Ecto neural progenitor cell (in vitro differentiated cells): ENCODE measurements around the gene CADPS.

Experiments used
- DNase-seq: peaks from one replicate; pipeline ENCODE4 v3.0.0-alpha.2; 2018; ENCODE audit warnings: low spot score

The CADPS gene

DNA sequence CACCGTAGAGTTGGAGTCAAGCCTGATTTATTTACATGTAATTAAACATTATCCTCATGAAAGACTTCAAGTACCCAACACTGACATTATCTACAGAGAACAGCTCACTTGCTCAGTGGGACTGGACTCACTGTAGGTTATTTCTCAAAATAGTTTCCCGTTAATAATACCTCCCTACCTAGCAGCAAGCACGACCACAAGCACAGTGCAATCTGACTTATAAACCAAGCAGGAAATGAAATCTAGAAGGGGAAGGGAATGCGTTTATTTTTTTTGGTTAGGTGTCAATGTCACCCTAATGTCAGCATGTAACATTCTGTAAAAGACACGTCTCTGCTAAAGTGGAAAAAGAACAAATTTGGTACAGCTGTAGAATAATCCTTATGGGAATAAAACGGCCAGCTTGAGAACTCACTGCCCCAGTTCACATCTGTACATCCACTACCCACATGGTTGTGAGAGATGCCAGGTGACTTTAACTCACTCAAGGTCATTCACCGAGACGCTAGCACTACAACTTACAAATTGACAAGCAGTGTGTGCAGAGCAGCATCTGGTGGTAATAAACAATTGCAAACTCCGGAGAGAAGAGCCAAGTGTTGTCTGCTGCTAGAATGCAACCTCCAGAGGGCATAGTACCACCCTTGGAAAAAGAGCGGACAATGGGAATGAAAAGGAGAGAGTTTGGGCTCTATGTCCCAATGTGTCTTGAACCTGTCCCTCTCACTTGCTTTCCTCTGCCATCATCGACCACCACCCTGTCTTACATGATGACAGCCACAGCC, 242.5 kb downstream of the CADPS start:
- no peak for DNase-seq

DNA sequence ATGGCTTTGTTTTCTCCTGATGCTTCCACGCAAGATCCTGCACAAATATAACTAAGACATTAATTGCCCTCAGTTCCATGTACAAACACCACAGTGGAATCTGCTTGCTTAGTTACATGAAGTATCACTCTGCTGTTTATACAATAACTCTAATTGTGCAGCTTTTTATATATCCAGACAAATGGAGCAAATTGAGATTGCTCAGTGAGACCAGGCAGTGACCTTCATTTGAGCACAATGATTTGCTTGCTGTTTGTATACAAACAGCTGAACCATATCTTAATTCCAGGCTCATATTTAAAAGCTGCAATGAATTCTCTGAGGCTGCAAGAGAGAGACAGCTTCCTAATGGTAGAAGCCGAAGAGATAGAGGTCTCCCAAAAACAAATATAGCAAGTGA, 243.7 kb downstream of the CADPS start:
- DNase-seq, result no peak

DNA sequence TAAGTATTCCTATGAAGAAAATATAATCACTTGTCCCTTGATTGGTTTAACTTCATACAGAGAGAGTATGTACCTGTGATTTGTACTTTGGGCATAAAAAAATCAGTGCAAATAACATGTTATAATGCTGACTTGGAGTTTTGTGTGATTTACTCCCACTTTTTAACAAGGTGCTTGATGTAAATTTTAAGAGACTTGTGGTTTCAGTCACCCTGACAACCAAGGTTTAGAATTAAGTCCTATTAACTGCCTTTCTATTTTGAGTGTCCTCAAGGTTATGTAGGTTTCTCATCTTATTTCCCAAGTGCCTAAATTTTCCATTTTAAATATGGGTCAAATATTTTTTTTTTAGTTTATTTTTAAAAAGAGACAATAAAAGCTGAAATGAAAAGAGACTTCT, 244.6 kb downstream of the CADPS start:
- DNase-seq, result no peak

DNA sequence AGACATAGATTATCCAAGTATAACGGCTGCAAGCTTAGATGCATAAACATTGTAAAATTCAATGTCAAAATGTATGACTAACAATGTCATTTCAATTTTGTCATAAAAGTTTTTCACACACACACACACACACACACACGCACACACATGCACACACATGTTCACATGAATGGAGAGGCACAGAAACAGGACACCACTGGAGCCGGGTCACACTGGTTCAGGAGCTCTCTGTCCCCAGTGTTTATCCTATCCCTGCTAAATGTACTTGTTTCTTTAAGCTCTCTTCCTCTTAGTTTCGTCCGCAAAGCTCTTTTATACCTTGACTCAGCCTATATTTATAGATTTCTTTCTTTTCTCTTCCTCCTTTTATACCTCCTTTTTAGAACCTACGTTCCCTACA, 249.9 kb downstream of the CADPS start:
- no peak for DNase-seq

DNA sequence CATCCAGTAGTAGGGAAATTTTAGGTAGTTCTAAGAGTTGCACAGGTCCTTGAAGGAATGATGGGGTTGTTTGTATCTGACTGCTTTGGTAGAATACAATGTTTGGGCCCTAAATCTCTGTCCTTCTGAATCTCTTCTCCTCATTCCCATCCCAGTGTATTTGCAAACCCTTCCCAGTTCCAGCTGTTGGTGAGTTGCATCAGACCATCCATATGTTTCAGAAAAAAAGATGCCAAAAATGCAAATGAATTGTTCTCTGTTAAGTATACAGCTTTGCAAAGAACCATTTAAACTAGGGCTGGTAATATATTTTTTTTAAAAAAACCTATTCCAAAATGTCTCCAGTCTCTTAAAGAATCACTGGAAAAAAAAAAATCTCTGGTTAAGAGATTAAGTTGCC, 251.0 kb downstream of the CADPS start:
- DNase-seq, result no peak

DNA sequence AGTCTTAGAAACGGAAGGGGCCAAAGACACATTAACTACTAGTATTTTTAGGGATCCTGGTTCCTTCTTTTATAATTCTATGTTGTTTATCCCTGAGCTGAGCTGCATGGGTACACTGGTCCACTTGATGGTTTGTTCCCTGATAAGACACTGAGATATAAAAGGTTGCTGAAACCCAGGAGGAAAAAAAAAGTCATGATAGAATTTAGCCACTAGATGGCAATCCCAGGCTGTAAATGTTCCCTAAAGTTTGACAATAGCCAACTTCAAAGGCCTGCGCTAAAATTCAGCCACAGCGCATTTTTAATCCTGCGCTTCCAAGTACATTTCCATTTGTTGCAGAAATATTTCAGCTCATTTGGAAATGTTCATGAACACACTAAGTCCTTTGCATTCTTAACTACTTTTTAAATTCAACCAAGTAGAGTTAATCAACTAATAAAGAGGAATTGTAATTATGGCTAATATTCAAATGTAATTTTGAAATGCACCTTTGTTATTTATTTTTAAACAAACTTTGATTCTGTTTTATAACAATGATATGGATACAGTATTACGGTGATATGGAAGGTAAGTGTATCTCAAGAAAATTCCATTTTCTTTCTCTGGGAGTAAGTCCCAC, 252.6 kb downstream of the CADPS start:
- no peak for DNase-seq

DNA sequence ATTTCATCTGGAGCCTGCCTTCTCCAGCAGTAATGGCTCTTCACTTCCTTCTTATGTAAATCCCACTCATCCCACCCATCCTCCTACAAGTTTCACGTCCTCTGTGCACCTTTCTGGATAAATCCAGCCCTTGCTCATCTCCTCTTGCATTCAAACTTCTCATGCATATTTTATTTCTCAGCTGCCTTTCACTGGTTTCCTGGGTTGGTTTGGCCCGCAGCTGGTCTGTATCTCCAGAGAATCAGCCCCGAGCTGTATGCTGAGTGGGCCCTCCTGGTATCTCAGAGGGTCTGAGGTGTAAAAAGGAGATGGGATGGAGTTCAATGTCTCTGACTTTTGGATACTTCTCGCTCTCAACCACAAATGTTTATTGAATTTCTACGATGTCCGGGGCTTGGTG, 253.3 kb downstream of the CADPS start:
- DNase-seq, result no peak

DNA sequence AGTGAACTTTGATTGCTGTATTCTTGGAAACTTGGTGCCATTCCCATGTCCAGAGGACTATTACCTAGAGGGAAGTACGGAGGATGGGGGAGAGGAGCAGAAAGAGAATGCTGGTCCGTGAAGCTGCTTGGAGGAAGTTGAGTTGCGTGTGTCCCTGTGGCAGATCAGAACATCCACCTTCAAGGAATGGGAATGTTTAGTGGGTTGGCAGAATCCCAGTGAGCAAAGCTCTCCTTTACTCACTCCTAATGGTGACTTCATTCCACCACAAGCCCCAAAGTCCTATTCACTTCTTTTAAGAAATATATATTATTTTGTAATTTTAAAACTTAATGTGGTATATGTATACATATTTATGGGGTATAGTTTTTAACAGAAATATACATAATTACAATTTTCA, 254.0 kb downstream of the CADPS start:
- DNase-seq, result no peak

DNA sequence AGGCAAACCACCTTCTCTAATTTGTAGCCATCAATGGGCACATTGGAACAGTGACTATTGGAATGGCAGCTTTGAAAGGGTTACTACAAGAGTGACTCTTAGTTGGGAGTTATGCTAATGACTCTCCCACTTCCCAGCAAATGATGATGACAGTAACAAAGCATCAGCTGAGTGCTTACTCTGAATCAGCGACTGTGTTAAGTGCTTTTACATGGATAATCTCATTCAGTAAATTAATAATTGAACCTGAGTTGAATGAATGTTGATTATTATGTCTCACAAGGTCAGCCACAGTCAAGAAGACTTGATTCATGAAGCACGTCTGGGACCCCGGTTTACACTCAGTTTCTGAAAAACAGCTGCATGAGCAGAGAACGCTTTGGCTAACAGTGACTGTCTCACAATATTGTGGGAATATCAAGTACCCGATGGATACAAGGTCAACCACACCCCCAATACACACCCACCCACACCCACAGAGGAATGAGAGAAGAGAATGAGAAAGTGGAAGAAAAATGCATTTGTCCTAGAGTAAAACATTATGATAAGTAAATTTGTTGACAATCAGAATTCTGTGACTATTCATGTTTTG, 259.9 kb downstream of the CADPS start:
- no peak for DNase-seq

DNA sequence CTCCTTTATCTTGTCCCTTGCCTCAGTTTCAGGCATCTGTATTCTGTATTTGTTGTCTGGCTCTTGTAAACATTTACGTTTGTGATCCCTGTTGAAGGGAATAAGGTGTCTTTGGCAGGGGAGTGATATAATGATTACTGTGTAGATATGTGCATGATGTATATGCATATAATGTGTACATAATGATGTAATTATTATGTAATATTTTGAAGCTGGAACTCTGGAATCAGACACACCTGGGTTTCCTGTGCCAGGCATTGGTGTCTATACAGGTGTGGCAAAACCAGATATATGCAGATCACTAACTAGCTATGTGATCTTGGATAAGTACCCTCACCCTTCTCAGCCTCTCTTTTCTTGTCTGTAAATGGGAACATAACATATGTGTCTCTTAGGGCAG, 260.7 kb downstream of the CADPS start:
- DNase-seq, result no peak

DNA sequence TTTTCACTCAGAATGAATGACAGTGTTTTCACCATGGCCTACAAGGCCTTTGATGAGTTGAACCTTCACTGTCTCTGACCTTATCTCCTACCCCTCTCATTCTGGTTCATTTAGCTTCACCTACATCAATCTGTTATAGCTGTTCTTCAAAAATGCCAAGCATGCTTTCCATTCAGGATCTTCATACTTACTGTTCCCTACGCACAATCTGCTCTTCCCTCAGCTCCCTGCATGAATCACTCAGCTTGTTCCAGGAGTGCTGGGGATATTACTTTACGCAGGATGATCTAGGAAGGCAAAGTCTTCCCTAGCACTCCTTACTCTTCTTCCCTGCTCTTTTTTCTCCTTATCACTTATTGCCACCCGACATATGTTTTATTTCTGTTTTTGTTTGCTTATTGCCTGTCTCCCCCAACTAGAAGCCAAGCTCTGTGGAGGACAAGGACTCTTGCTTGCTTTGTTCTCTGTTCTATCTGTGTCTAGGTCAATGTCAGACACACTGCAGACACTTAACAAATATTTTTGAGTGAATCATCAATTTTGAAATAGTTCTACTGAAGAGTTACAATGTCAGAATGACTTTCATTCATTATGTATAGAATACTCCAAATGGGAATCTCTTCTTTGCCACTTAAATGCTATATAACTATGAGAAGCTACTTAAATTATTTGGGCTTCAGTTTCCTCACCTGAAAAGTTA, 263.5 kb downstream of the CADPS start:
- no peak for DNase-seq

DNA sequence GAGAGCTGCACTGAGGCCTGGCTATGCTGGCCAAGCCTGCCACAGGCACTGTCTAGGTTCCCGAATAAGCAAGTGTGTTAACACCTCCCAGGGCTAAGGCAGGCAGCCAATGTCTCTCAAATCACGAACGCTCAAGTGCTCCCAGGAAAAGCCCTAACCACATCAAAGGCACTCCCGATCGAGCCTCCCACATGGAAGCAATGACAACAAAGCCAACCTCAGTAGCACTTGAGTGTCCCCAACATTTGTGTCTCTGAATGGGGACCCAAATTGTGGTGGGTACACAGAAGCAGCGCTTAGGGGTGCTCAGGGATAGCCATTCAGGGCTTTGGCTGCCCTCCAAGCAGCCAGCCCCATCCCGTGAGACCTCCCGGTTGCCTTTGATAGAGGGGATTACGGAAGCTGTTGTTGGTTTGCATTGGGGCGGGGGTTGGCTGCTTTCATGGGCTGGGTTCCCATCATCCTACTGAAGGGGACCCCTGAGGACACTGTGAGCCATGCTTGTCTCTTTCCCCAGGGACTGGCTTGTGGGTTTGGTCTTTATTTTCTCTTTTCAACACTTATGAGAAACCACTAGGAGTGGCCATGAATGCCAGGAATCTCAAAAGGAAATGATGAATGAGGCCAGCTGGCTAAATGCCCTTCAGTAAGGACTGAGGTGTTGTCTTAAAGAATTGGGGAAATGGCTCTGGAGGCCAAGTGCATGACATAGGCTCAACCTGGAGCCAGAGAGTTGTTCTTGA, 267.8 kb downstream of the CADPS start:
- no peak for DNase-seq

DNA sequence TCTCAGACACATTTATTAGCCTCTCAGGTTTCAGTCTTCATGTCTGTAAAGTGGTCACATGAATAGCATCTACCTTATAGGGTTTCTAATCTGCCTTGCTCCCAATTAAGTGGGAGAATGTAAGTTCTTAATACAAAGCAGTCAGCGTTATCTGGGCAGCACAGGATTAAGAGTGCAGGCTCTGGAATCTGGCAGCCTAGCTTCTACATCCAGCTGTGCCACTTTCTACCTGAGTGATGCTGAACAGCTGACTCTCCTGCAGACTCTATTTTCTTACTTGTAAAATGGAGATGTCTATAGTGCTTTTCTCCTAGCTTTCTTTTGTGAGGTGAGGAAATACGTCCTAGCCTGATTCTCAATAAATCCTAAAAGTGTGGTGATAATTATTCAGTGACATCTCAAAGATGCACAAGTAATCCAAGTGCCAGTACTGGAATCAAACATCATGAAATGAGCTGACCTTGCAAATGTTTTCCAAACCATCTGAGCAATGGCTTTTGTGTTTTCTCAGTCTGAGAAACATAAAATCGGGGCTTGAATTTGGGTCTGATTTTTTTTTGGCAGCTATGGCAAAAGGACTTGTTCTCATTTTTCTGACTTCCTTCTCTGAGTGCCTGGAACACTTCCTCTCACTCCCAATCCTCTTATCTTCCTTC, 269.7 kb downstream of the CADPS start:
- DNase-seq, result no peak

DNA sequence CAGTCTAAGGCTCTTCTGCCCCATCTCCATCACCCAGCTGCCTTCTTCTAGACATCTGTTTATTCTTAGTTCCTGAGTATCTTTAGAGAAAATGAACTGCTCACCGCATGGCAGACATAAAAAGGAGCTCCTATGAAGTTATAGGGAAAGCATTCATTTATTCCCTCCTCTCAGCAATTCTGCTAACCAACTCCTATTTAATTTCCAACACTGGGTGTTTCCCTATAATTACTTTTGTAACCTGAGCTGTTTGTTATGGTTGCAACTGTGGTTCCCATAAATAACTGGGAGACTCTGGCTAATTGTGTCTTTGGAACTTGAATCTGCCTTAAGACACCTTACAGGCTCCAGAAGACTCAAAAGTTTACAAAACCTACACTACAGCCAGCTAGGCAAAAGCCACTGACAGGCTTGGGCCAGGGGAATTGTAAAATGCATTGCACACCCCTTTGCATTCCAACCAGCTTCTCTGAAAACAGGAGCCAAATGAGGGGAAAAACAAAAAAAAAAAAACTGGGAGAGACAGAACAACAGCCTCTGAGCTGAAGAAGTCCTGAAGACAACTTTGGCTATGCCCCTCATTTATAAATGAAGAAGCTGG, 270.4 kb downstream of the CADPS start:
- no peak for DNase-seq

DNA sequence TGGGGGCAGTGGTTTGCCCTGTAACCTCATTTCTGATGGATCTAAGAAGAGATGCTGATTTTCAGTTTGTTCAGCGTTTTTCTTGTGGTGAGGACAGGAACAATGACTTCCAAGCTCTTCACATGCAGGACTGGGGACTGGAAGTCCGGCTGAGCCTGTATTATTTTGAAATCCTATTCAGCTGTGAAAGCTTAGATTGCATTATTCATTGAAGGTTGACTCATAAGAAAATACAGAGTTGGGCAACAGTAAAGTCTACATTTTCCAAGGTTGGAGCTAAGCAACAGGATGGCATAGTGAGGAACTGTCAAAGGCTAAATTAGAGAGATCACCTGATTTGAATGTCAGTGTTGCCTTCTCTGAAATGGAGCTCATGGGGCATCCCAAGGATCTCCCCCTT, 270.9 kb downstream of the CADPS start:
- no peak for DNase-seq

DNA sequence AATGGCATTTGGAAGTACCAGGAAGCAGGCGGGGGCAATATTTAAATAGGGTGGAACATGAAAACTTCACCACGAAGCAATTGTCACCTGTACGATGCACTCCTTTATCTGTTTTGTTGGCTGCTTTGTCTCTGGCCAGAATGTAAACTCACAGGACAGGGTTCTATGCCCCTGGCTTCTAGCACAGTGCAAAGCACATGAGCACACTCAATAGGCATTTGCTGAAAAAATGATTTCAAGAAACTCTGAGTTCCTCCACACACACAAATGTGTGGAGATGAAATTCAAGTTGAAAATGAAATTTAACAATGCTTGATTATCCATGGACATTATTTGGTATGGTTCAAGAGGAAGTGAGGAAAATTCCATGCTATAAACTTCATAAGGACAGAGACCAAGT, 272.2 kb downstream of the CADPS start:
- DNase-seq, result no peak

DNA sequence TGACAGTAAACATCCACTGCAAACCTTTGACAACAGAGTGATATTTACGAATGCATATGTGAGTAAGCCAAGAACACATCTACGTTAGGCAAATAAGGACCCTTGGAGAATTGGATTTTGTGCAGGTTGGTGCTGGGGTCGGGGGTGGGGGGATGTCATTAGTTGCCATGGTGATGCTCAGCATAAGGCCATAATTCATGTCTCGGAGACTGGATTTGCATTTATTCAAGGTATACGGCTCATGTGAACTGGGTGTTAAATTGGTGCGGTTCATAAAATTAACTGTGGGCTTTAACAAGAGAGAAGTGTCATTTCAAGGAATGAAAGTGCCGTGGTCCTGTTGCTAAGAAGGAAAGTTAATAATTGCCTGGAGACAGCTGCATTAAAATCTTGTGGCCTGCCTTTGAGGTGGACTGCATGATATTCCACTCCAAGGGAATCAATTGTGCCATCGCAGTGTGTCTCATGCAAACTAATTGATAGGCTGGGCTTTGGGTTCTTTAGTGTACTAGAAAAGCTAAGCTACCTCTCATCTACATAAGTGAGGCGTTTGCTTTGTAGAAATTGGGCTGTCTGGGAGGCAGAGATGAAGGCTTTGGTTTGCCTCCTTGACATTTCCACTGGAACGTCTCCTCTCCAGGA, 273.0 kb downstream of the CADPS start:
- DNase-seq, result no peak

DNA sequence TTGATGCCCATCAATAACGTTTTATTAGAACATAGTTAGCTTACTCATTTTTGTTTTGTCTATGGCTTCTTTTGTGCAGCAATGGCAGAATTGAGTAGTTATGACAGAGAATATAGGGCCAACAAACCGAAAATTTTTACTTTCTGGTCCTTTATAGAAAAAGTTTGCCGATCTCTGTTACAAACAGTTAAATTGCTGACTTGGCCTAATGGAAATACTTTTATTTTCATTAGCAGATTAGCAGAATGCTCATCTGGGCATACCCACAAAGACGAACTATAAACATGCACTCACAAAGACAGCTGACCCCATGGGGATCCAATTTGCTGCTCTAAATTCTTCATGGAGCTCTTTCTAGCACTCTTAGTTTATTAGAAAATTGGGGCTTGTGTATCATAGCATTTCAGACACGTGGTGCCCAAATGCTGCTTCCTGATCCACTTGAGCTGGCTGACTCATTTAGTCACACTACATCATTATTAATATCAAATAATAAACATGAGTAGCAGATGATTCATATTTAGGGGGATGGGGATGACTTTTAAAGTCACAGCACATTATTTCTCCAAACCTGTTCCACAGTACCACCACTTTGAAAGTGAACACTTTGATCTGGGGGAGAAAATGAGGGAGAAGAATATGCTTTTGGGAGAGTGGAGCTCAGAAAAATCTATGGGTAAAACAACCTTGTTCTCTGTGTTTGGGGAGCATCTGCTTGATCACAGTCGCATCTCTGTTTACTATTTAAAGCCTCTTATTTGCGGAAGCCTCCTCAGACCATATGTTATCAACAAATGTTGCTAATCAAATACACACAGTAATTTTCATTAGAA, 273.8 kb downstream of the CADPS start:
- DNase-seq, result no peak

DNA sequence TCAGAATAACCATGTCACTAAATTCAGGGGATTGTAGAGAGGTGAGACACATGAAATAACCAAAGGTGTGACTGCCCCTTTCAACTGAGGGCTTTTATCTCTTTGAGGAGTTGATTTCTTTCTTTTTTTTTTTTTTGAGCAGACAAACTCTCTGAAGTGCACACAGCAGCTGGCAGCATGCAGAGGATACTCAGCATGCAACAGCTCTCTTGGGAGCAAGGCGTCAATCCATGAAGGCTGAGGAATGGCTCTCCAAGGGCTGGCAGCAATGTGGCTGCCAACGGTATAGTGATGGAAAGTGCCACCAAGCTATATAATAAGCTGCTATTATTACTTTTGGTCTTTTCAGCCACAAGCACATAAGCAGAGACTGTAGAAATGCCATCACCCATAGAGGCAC, 275.2 kb downstream of the CADPS start:
- no peak for DNase-seq

DNA sequence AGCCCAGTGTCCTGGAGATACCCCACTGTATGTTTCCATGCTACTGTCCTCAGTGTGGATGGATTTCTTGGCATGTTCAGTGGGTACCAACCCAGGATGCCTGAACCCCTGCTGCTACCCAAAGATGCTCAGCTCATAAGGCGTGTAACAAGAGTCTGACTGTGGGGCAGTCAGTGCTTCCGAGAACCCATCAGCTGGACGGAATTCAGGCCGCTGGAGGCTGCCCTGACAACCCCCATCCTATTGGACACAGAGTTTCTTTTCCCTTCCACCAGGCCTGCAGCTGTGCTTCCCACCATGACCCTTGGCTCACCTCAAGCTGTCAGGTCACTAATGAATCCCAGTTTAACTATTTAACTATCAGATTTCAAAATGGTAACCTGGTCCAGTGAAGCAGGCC, 277.7 kb downstream of the CADPS start:
- no peak for DNase-seq
